HG03135 (cell line): ENCODE measurements around the gene CCDC78.

ENCODE experiments used
- ATAC-seq: cut with Tn5 transposase; IDR thresholded peaks from one replicate; pipeline ENCODE4 v1.9.1; 2021; ENCODE audit warnings: mild to moderate bottlenecking, moderate library complexity; ENCODE audit not compliant: unreplicated experiment

CCDC78 gene

DNA sequence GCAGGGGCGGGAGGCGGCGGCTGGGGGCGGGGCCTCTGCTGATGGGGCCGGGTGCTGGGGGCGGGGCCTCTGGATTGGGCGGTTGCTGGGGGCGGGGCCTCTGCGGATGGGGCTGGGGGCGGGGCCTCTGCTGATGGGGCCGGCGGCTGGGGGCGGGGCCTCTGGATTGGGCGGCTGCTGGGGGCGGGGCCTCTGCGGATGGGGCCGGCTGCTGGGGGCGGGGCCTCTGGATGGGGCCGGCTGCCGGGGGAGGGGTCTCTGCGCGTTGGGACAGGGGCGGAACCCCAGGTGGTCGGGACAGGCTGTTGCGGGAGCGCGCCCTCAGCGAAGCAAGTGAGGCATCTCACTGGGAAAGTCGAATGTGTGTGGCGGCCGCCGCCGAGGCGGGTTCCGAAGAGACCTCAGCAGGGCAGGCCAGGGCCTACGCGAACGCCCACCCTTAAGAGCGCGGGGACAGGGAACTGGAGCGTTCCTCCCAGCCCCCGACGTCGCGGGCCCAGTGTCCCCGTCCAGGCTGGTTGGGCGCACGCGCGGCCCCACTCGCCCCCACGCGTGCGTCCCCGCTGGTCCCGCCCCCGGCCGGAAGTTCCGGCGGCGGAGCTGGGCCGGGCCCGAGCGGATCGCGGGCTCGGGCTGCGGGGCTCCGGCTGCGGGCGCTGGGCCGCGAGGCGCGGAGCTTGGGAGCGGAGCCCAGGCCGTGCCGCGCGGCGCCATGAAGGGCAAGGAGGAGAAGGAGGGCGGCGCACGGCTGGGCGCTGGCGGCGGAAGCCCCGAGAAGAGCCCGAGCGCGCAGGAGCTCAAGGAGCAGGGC, 46.2 kb downstream of the CCDC78 start, which contains the start of gene STUB1:
STUB1 (plus strand) TSS at position 597 of the 811 bp plus-strand sequence; CDS start at position 713, 116 bp downstream.
- ATAC-seq, result peak; percentile 35

DNA sequence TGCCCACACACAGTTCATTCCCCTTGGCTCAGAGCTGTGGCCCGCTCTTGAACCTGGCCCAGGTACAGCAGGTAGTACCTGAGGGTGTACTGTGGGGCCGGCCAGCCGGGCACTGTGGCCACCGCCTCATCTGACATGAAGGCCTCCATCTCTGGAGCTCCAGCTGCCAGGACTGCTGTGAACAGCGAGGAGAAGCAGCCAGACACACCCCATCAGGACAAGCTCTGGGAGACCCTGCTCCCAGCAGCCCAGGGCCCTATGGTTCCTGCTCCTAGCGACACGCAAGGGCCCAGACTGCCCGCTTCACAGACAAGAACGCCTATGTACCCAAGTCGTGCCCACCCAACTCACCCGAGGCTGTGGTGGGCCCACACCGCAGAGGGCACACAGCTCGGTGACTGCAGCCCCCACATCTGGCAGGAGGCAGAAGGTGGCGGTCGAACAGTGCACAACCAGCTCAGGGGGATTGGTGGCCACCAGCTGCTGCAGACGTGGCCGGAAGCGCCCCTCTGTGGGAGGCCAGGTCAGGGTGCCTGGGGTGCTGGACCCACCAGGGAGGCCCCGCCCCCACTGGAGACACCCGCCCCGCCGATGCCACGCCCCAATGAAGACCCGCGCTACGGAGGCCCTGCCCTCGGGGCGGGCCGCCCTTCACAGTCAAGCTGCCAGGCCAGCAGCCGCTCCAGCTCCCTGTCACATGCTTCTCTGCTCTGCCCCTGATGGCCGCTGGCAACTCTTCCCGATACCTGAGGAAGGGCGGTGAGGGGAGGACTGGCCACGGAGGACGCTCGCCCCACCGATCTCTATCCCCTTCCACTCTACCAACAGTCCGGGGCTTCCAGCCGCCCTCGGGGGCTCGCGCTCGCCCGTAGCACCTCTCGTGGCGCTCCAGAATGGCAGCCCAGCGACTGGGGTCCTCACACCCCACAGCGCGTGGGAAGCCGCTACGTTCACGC, 47.1 kb downstream of the CCDC78 start:
- no peak for ATAC-seq

DNA sequence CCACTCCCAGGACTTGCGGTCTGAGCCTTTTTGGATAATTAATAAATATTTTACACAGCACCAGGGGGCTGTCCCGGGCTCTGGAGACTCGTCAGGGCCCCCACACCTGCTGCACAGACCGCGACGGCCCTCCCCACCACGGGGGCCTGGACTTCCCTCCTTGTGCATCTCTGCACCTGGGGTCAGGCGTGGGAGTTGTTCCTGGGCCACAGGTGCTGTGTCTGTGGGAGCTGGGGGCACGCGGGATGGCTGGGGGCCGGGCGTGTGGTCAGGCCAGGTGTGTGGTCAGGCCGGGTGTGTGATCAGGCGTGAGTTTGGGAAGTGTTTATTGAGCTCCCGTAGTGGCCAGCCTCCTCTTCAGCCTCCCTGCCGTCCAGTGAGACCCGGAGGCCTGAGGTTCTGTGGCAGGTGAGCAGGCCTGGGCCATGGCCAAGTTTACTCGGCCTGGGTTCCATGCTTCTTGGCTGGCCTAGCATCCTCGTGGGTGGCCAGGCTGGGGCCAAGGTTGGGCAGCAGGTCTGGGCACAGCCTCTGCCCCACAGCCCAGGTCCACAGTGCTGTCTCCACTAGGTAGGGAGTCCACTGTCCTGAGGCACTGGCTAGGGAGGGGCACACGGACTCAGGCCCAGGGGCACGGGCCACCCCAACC, 47.9 kb downstream of the CCDC78 start:
- ATAC-seq, result no peak

DNA sequence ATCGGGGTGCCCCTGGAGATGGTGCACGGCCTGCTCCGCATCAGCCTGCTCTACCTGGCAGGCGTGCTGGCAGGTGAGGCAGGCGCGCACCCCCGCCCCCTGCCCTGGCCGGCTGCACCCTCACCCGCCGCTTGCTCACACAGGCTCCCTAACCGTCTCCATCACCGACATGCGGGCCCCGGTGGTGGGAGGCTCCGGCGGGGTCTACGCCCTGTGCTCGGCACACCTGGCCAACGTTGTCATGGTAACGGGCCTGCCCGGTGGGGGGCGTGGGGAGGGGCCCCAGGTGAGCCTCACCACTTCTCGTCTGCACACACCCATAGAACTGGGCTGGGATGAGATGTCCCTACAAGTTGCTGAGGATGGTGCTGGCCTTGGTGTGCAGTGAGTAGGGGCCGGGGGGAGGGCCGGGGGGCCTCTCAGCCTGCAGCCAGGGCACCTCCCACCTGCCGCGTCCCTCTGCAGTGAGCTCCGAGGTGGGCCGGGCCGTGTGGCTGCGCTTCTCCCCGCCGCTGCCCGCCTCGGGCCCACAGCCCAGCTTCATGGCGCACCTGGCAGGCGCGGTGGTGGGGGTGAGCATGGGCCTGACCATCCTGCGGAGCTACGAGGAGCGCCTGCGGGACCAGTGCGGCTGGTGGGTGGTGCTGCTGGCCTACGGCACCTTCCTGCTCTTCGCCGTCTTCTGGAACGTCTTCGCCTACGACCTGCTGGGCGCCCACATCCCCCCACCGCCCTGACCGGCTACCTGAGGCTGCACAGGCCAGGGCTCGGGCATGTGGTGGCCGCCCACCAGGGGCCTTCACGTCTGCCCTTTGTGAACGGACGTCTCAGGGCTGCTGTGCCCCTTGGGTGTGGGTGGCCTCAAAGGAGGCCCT, 48.7 kb downstream of the CCDC78 start:
- no peak for ATAC-seq

DNA sequence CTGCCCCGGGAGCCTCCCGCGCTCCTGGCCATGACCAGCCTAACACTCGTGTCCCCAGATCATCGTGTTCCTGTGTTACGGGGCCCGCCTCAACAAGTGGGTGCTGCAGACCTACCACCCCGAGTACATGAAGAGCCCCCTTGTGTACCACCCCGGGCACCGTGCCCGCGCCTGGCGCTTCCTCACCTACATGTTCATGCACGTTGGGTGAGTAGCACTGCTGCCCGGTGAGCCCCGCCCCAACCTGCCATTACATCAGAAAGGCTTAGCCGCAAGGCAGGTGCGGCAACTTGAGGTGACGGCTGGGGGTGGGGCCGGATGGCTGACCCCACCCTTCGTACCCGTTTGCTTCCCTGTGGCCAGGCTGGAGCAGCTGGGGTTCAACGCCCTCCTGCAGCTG, 49.3 kb downstream of the CCDC78 start:
- ATAC-seq, result no peak

DNA sequence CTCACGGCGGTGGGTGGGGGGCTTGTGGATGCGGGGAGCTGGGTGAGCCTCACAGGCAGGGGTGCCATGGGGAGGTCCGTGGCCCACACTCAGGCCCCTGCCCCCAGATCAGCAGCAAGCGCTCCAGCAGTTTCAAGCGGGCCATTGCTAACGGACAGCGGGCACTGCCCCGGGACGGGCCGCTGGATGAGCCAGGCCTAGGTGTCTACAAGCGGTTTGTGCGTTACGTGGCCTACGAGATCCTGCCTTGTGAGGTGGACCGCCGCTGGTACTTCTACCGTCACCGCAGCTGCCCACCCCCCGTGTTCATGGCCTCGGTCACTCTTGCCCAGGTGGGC, 49.7 kb downstream of the CCDC78 start:
- ATAC-seq, result no peak

DNA sequence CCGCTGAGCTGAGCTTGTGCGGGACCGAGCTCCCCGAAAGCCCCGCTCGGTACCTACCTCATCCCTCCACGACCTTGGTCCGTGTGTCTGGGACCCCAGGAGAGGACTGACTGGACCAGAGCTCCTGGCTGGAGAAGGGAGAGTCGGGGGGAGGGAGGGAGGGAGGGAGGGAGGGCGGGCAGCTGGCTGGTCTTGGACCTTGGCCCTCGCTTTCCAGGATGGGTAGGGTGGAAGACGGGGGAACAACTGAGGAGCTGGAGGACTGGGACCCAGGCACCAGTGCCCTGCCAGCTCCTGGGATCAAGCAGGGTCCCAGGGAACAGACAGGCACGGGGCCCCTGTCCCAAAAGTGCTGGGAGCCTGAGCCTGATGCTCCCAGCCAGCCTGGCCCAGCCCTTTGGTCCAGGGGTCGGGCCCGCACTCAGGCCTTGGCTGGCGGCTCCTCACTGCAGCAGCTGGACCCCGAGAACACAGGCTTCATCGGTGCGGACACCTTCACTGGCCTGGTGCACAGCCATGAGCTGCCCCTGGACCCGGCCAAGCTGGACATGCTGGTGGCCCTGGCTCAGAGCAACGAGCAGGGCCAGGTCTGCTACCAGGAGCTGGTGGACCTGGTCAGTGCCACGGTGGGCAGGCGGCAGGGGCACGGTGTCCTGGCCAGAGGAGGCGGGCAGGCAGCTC, 50.2 kb downstream of the CCDC78 start:
- ATAC-seq, result no peak

DNA sequence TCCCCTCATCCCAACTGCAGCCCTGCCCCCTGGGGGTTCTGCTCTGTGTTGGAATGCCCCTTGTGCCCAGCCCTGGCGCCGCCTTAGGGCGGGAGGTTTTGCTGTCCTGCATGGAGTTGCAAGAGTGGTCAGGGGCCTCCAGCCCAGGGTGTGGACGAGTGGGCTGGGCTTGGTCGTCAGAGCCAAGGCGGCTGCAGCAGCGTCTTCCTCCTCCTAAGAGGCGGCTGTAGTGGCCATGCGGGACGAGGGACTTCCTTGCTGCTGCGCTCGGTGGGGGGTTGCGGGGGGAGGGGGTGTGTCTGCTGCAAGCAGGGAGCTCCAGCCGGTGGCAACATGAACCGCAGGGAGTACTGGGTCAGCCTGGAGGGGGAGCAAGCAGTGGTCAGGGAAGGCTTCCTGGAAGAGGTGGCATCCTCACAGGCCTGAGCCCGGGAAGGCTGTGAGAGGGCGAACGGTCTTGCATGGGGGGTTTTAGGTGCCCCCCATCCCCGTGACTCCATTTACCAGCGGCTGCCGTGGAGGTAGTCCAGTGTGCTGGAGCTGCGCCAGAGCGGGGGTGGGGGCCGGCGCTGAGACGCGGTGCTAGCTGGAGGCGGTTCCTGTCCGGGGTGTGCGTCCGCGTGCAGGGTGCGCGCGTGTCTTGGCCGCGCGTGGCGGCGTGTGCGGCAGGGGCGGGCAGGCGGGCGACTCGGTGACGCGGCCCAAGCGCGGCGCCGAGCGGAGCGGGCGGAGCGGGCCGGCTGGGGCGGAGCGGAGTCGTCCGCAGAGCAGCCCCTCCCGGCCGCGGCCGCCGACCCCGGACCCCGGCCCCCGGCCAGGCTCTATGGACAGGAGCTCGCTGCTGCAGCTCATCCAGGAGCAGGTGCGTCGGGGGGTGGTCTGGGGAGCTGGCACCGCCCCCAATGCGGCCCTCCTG, 51.0 kb downstream of the CCDC78 start, which contains the start of gene RHBDL1:
RHBDL1 (plus strand) TSS at position 704 of the 916 bp plus-strand sequence; CDS start at position 824, 120 bp downstream.
- no peak for ATAC-seq

DNA sequence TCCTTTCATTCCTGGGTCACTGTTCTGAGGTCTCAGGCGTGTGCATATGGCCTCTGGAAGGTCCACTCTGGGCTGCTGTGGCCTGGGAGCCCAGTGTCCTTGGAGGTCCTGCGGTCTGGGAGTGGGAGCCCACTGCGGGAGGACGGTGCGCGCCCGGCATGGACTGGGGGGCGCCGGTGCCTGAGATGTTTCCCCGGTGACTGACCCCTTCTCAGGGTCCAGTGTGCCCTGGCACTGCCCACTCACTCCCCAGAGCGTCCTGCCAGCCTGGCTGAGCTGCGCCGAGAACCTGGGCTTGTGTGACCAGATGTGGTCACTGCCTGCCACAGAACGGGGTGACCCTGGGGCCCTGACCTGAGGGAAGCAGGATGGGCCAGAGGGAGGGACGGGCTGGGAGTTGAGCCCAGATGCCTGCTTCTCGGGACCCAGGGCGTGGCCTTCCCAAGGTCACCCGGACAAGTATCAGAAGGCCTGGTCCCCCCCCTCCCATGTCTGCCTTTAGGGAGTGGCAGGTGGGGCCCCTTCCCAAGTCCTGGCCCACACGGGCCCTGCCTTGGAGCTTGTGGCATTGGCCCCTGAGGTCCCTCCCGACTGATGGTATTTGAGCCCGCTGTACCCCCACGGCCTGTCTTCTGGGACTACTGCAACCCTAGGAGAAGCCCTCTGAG, 51.9 kb downstream of the CCDC78 start:
- no peak for ATAC-seq

DNA sequence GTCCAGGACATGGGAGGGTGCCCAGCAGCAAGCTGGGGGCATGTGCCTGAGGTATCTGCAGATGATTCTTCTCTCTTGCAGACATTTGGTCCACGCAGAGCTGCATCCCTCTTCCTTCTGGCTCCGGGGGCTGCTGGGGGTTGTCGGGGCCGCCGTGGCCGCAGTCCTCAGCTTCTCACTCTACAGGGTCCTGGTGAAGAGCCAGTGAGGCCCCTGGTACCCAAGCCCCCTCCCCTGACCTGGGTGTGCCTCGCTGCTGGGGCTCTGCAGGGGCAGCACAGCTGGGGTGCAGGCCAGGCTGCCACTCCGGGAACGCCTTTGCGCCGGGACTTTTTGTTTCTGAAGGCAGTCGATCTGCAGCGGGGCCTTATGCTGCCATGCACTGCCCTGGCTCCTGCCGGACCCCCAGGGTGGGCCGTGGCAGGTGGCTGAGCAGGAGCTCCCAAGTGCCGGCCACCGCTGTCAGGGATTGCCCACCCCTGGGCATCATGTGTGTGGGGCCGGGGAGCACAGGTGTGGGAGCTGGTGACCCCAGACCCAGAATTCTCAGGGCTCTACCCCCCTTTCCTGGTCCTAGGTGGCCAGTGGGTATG, 52.7 kb downstream of the CCDC78 start:
- no peak for ATAC-seq

DNA sequence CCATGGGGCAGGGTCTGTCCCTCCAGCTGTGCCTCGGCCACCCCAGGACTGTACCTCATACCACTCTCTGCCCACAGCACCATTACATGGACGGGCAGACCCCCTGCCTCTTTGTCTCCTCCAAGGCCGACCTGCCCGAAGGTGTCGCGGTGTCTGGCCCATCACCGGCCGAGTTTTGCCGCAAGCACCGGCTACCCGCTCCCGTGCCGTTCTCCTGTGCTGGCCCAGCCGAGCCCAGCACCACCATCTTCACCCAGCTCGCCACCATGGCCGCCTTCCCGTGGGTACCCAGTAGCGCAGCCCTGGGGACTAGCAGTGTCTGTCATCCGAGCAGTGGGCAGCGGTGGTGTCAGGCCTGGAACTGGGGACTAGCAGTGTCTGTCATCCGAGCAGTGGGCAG, 53.4 kb downstream of the CCDC78 start:
- ATAC-seq, result no peak
